GM10266 (cell line): ENCODE results near the gene STAT3.

Source experiments
- DNase-seq: peaks from one replicate; pipeline ENCODE4 v3.0.0; 2012; ENCODE audit errors: extremely low spot score
- CTCF ChIP-seq: IDR thresholded peaks from 2 replicates; pipeline ENCODE4 v1.5.1; 2012; ENCODE audit warnings: mild to moderate bottlenecking, low read depth; ENCODE audit not compliant: control insufficient read depth, insufficient read depth; ENCODE audit errors: missing control alignments

The STAT3 gene

GRCh38 chr17:42274812-42275526 lies 113.3 kb downstream of the STAT3 start:
- TF ChIP-seq CTCF, result no peak
- no peak for DNase-seq

GRCh38 chr17:42274253-42274542 lies 114.0 kb downstream of the STAT3 start:
- DNase-seq, result no peak
- TF ChIP-seq CTCF, result no peak

GRCh38 chr17:42273474-42274252 lies 114.6 kb downstream of the STAT3 start:
- no peak for DNase-seq
- no peak for TF ChIP-seq CTCF

- no peak for DNase-seq
- no peak for TF ChIP-seq CTCF
Observed at GRCh38 chr17:42272162-42272907, 115.9 kb downstream of the STAT3 start.

- DNase-seq, result no peak
- no peak for TF ChIP-seq CTCF
Observed at GRCh38 chr17:42271779-42272035, 116.5 kb downstream of the STAT3 start.

- DNase-seq, result no peak
- TF ChIP-seq CTCF, result no peak
Observed at GRCh38 chr17:42271006-42271778, 117.0 kb downstream of the STAT3 start.
